RWPE1 (cell line): ENCODE measurements around the gene EI24.
"Not testable (repeated sequence)": the region's sequence is repeated elsewhere in the genome, so short reads cannot be mapped to it uniquely, and the experiment has no call there.

ENCODE experiments used
- CTCF ChIA-PET: fragments of 350-600 bp; sonication (Branson Sonifier 250); formaldehyde crosslinking; extraction: SDS; loops from one replicate; lab custom pipeline; 2021; lab: Yijun Ruan, JAX
- POLR2A ChIA-PET: fragments of 400-600 bp; formaldehyde crosslinking; extraction: SDS; loops from one replicate; lab custom pipeline; 2020; ENCODE audit warnings: antibody characterized with exemption; ENCODE audit not compliant: low non-redundant PET; lab: Yijun Ruan, JAX
- DNase-seq: peaks from one replicate; pipeline ENCODE4 v3.0.0; 2012; ENCODE audit warnings: low spot score
- H3K27ac ChIP-seq: fragments of 450-650 bp; 2 replicates; pipeline ENCODE4 v1.5.1; 2017
- CTCF ChIP-seq: fragments of 450-650 bp; conservative IDR thresholded peaks from 2 replicates; pipeline ENCODE4 v1.5.1; 2017; ENCODE audit warnings: low read depth, mild to moderate bottlenecking

EI24 gene

GRCh38 chr11:125570952-125571351, 1.7 kb downstream of the EI24 start:
- no peak for DNase-seq
- TF ChIP-seq CTCF: no peak
- ChIA-PET CTCF (interaction anchor here (1.0 kb wide), 1 partner anchor 148 kb away, joined by 4 read pairs; no protein-coding TSS in a partner anchor), POLR2A (no interaction called here)
- no peak overlapping the region for H3K27ac ChIP-seq

GRCh38 chr11:125572916-125573315, 3.6 kb downstream of the EI24 start:
- ChIA-PET POLR2A (no interaction called here), CTCF (interaction anchor here (0.6 kb wide), 2 partner anchors 424 to 1710 kb away, joined by 3 read pairs; no protein-coding TSS in a partner anchor)
- no peak for DNase-seq
- no peak overlapping the region for H3K27ac ChIP-seq
- TF ChIP-seq CTCF: no peak

- DNase-seq, CTCF ChIA-PET, H3K27ac ChIP-seq, POLR2A ChIA-PET: not testable (repeated sequence)
Measured at GRCh38 chr11:125577181-125577580, 7.9 kb downstream of the EI24 start.

GRCh38 chr11:125578783-125579182, 9.5 kb downstream of the EI24 start:
- ChIA-PET CTCF (no interaction called here), POLR2A (interaction anchor here (0.6 kb wide), 1 partner anchor 125 kb away, joined by 6 read pairs; no protein-coding TSS in a partner anchor)
- no peak for TF ChIP-seq CTCF
- H3K27ac ChIP-seq: no peak overlapping the region
- DNase-seq: no peak

GRCh38 chr11:125579811-125580210, 10.5 kb downstream of the EI24 start:
- ChIA-PET CTCF (no interaction called here), POLR2A (no interaction called here)
- TF ChIP-seq CTCF: no peak
- no peak for DNase-seq
- H3K27ac ChIP-seq: no peak overlapping the region

- ChIA-PET CTCF (interaction anchor here (0.7 kb wide), 1 partner anchor 73 kb away, joined by 3 read pairs; no protein-coding TSS in a partner anchor), POLR2A (no interaction called here)
- no peak overlapping the region for H3K27ac ChIP-seq
- TF ChIP-seq CTCF: no peak
- no peak for DNase-seq
Measured at GRCh38 chr11:125583496-125583895, 14.2 kb downstream of the EI24 start.

- ChIA-PET CTCF (interaction anchor here (0.6 kb wide), 1 partner anchor 722 kb away, joined by 3 read pairs; no protein-coding TSS in a partner anchor), POLR2A (no interaction called here)
- no peak overlapping the region for H3K27ac ChIP-seq
- no peak for DNase-seq
- TF ChIP-seq CTCF: no peak
Measured at GRCh38 chr11:125585487-125585886, 16.2 kb downstream of the EI24 start.
